Measurements from ENCODE around the gene SMIM28.

GRCh38 chr6:138415125-138415524, 37.4 kb downstream of the SMIM28 start:
- no peak for TF ChIP-seq EZH2 (IDR thresholded peaks at IDR 0.05; ENCODE audit: borderline replicate concordance, insufficient read depth, low read length, poor library complexity, severe bottlenecking)
- TF ChIP-seq, protein P1, sequence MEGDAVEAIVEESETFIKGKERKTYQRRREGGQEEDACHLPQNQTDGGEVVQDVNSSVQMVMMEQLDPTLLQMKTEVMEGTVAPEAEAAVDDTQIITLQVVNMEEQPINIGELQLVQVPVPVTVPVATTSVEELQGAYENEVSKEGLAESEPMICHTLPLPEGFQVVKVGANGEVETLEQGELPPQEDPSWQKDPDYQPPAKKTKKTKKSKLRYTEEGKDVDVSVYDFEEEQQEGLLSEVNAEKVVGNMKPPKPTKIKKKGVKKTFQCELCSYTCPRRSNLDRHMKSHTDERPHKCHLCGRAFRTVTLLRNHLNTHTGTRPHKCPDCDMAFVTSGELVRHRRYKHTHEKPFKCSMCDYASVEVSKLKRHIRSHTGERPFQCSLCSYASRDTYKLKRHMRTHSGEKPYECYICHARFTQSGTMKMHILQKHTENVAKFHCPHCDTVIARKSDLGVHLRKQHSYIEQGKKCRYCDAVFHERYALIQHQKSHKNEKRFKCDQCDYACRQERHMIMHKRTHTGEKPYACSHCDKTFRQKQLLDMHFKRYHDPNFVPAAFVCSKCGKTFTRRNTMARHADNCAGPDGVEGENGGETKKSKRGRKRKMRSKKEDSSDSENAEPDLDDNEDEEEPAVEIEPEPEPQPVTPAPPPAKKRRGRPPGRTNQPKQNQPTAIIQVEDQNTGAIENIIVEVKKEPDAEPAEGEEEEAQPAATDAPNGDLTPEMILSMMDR (IDR thresholded peaks at IDR 0.05; ENCODE audit: poor library complexity, severe bottlenecking), result no peak
